IPS-20b (cell line): ENCODE data around the gene NEK4.
"Not testable (repeated sequence)": the region's sequence is repeated elsewhere in the genome, so short reads cannot be mapped to it uniquely, and the experiment has no call there.

Source experiments
- H3K27ac ChIP-seq: one replicate; pipeline ENCODE4 v1.5.1; 2013; ENCODE audit warnings: low read length
- H3K27me3 ChIP-seq: 2 replicates; pipeline ENCODE4 v1.6.1; 2013; ENCODE audit warnings: mild to moderate bottlenecking, low read length, inconsistent platforms; ENCODE audit not compliant: insufficient read depth
- H3K36me3 ChIP-seq: 2 replicates; pipeline ENCODE4 v1.6.1; 2013; ENCODE audit warnings: low read depth, mild to moderate bottlenecking, inconsistent platforms, low read length, moderate library complexity; ENCODE audit not compliant: insufficient read depth
- H3K4me1 ChIP-seq: 2 replicates; pipeline ENCODE4 v1.6.1; 2013; ENCODE audit warnings: mild to moderate bottlenecking, control low read depth, inconsistent platforms, low read length, moderate library complexity; ENCODE audit not compliant: insufficient read depth
- H3K4me3 ChIP-seq: 2 replicates; pipeline ENCODE4 v1.5.1; 2013; ENCODE audit warnings: mild to moderate bottlenecking, low read length, inconsistent platforms
- H3K9ac ChIP-seq: 2 replicates; pipeline ENCODE4 v1.6.1; 2013; ENCODE audit warnings: low read depth, mild to moderate bottlenecking, inconsistent platforms, low read length, moderate library complexity
- H3K9me3 ChIP-seq: 2 replicates; pipeline ENCODE4 v1.6.1; 2013; ENCODE audit warnings: mild to moderate bottlenecking, low read depth, low read length, inconsistent platforms; ENCODE audit not compliant: insufficient read depth

The NEK4 gene

DNA sequence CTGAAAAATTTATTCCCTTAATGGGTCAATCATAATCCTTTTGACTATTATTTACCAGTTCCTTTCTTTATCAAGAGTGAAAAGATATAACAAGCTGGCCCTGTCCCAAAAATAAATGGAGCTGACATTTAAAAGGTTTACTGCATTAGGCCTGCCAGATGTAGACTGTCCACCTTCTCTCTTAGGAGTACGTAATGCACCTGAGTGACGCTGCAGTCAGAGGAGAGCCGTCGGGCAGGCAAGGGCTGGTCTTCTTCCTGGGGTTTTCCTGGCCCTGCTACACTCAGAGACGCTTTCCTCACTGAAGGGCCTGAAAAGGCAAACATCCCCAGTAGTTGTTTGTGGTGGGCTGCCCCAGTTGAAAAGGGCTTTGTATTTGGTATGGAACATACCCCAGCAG, 27.6 kb downstream of the NEK4 start:
- H3K36me3 ChIP-seq: peaks cover 85% of the 10 kb centered on the region

DNA sequence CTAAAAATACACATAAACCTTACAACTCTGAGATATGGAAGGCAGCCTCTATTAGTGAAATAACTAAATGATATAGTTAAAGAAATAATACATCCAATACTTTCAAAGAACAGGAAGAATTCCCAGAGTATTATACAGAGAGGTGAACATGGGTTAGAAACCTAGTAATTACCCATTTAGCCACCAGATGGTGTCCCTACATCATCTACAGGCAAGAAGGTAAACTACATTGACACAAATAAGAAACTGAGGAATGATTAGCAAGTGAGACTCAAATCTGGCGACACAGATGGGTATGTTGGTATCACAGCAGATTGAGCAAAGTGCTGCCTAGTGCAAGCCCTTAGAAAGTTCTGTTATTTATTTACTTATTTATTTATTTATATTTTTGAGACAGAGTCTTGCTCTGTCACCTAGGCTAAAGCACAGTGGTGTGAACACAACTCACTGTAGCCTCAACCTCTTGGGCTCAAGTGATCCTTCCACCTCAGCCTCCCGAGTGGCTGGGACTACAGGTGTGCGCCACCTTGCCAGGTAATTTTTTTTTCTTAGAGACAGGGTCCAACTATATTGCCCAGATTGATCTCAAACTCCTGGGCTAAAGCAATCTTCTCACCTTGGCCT, 28.2 kb downstream of the NEK4 start:
- H3K27me3 ChIP-seq: no peaks in the 10 kb centered on the region

More for the DNA sequence above, 27.6 kb downstream of the NEK4 start:
- Histone ChIP-seq H3K9me3 (no peaks in the 10 kb centered on the region), H3K9ac (no peak overlapping the region), H3K27ac (no peak overlapping the region), H3K4me1 (no peaks in the 10 kb centered on the region), H3K27me3 (no peaks in the 10 kb centered on the region), H3K4me3 (no peak overlapping the region)

DNA sequence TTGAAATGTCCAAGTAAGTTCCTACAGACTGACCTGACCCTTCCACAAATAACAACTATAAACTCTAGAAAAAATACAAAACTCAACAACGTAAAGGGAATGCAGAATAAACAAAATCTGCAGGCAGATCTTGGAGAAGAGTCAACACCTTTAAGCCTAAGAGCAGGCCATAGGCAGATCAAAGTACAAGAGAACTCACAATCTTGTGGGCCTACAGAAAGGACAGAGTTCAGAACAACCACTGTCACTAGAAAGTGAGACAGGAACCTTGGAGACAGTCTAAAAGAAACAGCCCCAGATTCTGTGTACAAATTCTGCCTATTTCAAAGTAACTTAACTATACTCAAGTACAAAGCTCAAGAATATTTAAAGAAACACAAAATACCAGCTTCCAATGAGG, 31.0 kb downstream of the NEK4 start:
- H3K27me3 ChIP-seq: no peaks in the 10 kb centered on the region
- H3K9ac ChIP-seq: no peak overlapping the region
- H3K4me3 ChIP-seq: no peak overlapping the region
- no peaks in the 10 kb centered on the region for H3K9me3 ChIP-seq
- no peaks in the 10 kb centered on the region for H3K4me1 ChIP-seq
- H3K27ac ChIP-seq: no peak overlapping the region
- peaks cover 81% of the 10 kb centered on the region for H3K36me3 ChIP-seq

More for the DNA sequence above, 28.2 kb downstream of the NEK4 start:
- no peak overlapping the region for H3K27ac ChIP-seq
- H3K36me3 ChIP-seq: peaks cover 84% of the 10 kb centered on the region
- H3K4me3 ChIP-seq: no peak overlapping the region
- no peaks in the 10 kb centered on the region for H3K4me1 ChIP-seq
- H3K9me3 ChIP-seq: no peaks in the 10 kb centered on the region
- H3K9ac ChIP-seq: no peak overlapping the region

DNA sequence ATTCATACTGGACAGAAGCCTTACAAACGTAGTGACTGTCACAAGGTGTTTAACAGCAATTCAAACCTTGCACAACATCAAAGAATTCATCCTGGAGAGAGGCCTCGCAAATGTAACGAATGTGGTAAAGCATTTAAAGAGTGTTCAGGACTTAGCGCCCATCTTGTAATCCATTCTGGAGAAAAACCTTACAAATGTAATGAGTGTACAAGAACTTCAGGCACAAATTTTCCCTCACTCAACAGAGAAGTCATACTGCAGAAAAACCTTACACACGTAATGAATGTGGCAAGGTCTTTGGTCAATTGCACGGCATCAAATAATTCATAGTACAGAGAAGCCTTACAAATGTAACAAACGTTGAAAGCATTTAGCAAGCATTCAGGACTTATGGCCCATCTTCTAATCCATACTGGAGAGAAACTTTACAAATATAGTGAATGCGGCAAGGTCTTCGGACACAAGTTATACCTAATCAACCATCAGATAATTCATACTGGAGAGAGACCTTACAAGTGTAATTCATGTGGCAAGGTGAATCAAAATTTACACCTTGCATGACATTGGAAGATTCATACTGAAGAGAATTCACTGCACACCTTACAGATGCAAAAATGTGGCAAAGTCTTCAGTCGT, 37.4 kb downstream of the NEK4 start:
- peaks cover 64% of the 10 kb centered on the region for H3K36me3 ChIP-seq
- H3K4me3 ChIP-seq: no peak overlapping the region

DNA sequence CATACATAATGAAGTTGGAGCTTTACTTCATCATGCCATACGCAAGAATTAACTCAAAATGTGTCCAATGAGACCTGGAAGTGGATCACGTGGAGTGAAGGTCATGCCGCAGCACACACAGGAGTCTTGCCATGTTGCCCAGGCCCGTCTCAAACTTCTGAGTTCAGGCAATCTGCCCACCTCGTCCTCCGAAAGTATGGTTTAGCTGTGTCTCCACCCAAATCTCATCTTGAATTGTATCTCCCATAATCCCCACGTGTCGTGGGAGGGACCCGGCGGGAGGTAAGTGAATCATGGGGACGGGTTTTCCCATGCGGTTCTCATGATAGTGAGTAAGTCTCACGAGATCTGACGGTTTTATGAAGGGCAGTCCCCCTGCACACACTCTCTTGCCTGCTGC, 39.1 kb downstream of the NEK4 start:
- Histone ChIP-seq H3K9me3 (peaks cover 3% of the 10 kb centered on the region; the same call in 1 of the 2 replicates), H3K27me3 (no peaks in the 10 kb centered on the region), H3K27ac (no peak overlapping the region), H3K4me1 (no peaks in the 10 kb centered on the region), H3K9ac (no peak overlapping the region), H3K36me3 (peaks cover 60% of the 10 kb centered on the region), H3K4me3 (no peak overlapping the region)

More for the DNA sequence above, 37.4 kb downstream of the NEK4 start:
- peaks cover 3% of the 10 kb centered on the region; the same call in 1 of the 2 replicates for H3K9me3 ChIP-seq
- H3K27ac ChIP-seq: no peak overlapping the region
- H3K9ac ChIP-seq: no peak overlapping the region
- no peaks in the 10 kb centered on the region for H3K4me1 ChIP-seq
- no peaks in the 10 kb centered on the region for H3K27me3 ChIP-seq

DNA sequence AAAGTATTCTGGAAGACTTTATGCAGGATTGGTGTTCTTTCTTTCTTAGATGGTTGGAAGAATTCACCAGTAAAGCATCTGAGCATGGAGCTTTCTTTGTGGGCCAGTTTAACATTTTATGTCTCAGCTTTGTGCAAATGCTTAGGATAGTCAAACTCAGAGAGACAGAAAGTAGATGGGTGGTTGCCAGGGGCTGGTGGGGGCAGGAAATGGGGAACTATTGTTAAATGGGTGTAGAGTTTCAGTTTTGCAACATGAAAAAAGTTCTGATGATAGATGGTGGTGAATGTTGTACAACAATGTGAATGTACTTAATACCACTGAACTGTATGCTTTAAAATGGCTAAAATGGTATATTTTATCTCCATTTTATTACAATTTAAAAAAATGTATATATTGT, 40.1 kb downstream of the NEK4 start:
- Histone ChIP-seq H3K27ac (no peak overlapping the region), H3K9me3 (peaks cover 3% of the 10 kb centered on the region; the same call in 1 of the 2 replicates), H3K27me3 (no peaks in the 10 kb centered on the region), H3K9ac (no peak overlapping the region), H3K4me1 (no peaks in the 10 kb centered on the region), H3K4me3 (no peak overlapping the region), H3K36me3 (peaks cover 55% of the 10 kb centered on the region)

DNA sequence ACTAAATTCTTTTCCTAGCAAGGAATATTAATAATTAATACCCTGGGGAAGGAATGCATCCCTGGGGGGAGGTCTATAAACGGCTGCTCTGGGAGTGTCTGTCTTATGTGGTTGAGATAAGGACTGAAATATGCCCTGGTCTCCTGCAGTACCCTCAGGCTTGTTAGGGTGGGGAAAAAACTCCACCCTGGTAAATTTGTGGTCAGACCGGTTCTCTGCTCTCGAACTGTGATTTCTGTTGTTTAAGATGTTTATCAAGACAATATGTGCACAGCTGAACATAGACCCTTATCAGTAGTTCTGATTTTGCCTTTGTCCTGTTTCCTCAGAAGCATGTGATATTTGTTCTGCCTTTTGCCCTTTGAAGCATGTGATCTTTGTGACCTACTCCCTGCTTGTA, 42.0 kb downstream of the NEK4 start:
- H3K4me3 ChIP-seq, H3K27ac ChIP-seq, H3K9me3 ChIP-seq, H3K9ac ChIP-seq, H3K27me3 ChIP-seq, H3K4me1 ChIP-seq: not testable (repeated sequence)
- peaks cover 42% of the 10 kb centered on the region for H3K36me3 ChIP-seq

DNA sequence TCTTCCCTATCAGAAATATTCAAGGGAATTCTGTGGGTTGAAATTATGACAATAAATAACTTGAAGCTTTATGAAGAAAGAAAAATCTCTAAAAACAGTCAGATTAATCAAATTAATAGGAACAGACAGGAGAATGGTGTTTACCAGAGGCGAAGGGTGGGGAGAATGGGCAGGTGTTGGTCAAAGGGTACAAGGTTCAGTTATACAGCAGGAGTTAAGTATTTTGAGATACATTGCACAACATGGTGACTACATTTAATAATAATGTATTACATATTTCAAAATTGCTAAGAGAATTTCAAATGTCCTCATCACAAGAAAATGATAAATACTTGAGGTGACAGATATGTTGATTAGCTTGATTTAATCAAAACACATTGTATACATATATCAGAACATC, 46.2 kb downstream of the NEK4 start:
- no peak overlapping the region for H3K27ac ChIP-seq
- no peak overlapping the region for H3K9ac ChIP-seq
- no peaks in the 10 kb centered on the region for H3K27me3 ChIP-seq
- peaks cover 3% of the 10 kb centered on the region; the same call in 1 of the 2 replicates for H3K9me3 ChIP-seq
- no peaks in the 10 kb centered on the region for H3K4me1 ChIP-seq
- peaks cover 8% of the 10 kb centered on the region; the same call in 1 of the 2 replicates for H3K36me3 ChIP-seq
- no peak overlapping the region for H3K4me3 ChIP-seq

DNA sequence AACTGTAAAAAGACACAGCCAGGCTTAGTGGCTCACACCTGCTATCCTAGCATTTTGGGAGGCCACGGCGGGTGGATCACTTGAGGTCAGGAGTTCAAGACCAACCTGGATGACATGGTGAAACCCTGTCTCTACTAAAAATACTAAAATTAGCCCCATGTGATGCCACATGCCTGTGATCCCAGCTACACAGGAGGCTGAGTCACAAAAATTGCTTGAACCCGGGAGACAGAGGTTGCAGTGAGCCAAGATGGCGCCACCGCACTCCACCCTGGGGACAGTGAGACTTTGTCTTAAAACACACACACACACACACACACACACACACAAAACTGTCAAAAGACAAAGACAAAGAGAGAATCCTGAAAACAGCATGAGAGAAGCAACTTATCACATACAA, 46.8 kb downstream of the NEK4 start:
- H3K27me3 ChIP-seq: no peaks in the 10 kb centered on the region
- H3K4me3 ChIP-seq: no peak overlapping the region
- no peak overlapping the region for H3K9ac ChIP-seq
- H3K27ac ChIP-seq: no peak overlapping the region
- peaks cover 8% of the 10 kb centered on the region; the same call in 1 of the 2 replicates for H3K36me3 ChIP-seq
- 0 out of 2 replicates have a peak, but pooled peaks cover under 1% of the 10 kb centered on the region for H3K9me3 ChIP-seq
- H3K4me1 ChIP-seq: no peaks in the 10 kb centered on the region

DNA sequence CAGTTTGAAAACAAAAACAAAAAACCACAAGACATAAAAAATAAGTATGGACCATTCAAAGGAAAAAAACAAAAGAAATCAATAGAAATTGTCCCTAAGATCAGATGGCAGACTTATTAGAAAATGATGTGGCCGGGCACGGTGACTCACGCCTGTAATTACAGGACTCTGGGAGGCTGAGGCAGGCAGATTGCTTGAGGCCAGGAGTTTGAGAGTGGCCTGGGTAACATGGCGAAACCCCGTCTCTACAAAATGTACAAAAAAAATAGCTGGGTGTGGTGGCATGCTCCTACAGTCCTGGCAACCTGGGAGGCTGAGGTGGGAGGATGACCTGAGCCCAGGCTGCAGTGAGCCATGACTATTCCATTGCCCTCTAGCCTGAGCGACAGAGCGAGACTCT, 48.2 kb downstream of the NEK4 start:
- Histone ChIP-seq H3K4me3 (no peak overlapping the region), H3K27ac (no peak overlapping the region), H3K9me3 (no peaks in the 10 kb centered on the region), H3K27me3 (no peaks in the 10 kb centered on the region), H3K9ac (no peak overlapping the region), H3K36me3 (peaks cover under 1% of the 10 kb centered on the region; the same call in 1 of the 2 replicates), H3K4me1 (no peaks in the 10 kb centered on the region)

DNA sequence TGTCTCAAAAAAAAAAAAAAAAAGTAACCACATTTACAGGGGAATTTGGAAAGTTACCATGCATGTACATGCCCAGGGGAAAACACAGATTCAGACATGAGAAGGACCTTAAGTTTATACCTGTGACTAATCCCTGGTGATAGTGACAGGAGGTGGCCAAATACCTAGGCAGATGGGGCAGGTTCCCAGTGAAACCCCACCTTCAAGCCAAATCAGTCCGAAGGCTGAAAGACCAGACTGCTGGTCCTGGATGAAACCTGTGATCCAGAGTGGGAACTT, 49.1 kb downstream of the NEK4 start:
- no peak overlapping the region for H3K9ac ChIP-seq
- H3K4me3 ChIP-seq: no peak overlapping the region
- no peaks in the 10 kb centered on the region; the same call in 1 of the 2 replicates for H3K36me3 ChIP-seq
- no peak overlapping the region for H3K27ac ChIP-seq
- H3K4me1 ChIP-seq: no peaks in the 10 kb centered on the region
- H3K9me3 ChIP-seq: no peaks in the 10 kb centered on the region
- no peaks in the 10 kb centered on the region for H3K27me3 ChIP-seq

DNA sequence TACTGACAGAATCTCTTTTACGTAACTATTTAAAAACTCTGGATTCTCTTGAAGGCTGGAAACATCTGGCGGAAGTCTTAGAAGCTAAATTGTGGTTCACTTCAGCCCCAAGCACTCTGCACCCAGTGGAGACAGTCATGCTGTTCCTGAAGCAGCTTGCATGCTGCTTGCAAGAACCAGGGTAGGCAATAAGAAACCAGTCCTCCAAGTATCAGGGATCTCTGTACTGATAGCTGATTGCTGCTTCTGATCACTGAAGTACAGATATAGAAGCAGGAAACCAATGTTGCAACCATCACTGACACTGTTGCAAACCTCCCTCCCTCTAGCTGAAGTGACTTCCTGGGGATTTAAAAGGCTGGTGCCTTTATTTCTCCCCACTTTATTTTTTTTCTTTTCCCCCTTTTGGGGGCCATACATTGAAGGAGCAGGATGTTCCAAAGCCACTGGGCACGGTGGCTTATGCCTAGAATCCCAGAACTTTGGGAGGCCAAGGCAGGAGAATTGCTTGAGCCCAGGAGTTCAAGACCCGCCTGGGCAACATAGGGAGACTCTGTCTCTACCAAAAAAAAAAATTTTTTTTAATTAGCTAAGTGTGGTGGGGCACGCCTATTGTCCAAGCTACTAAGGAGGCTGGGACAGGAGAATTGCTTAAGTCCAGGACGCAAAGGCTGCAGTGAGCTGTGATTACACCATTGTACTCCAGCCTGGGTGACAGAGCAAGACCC, 49.6 kb downstream of the NEK4 start:
- no peak overlapping the region for H3K27ac ChIP-seq
- H3K4me1 ChIP-seq: no peaks in the 10 kb centered on the region
- H3K9ac ChIP-seq: no peak overlapping the region
- H3K36me3 ChIP-seq: no peaks in the 10 kb centered on the region; the same call in 1 of the 2 replicates
- no peaks in the 10 kb centered on the region for H3K9me3 ChIP-seq
- H3K4me3 ChIP-seq: no peak overlapping the region
- no peaks in the 10 kb centered on the region for H3K27me3 ChIP-seq
